Activated naive CD4-positive, alpha-beta T cell treated with anti-CD3 and anti-CD28 coated beads for 36 hours (primary cell): ENCODE results near the gene TRPM3. TPM values are rescaled to one million over a fixed set of nuclear protein-coding genes. Genes with fewer than 3 reads are reported as not detected.

Source experiments
- CTCF ChIA-PET: fragments of 350-600 bp; sonication (Branson Sonifier 250); formaldehyde crosslinking; loops from one replicate; lab custom pipeline; 2021; ENCODE audit warnings: antibody characterized with exemption; lab: Charles Lee
- DNase-seq: peaks from one replicate; pipeline ENCODE4 v3.0.0-alpha.2; 2020
- H3K27ac Mint-ChIP-seq: one replicate; pipeline ENCODE4 v1.8.0; 2021; ENCODE audit warnings: mild to moderate bottlenecking, mixed read lengths
- H3K27me3 Mint-ChIP-seq: one replicate; pipeline ENCODE4 v1.8.0; 2021; ENCODE audit warnings: low read depth, mixed read lengths
- H3K36me3 Mint-ChIP-seq: one replicate; pipeline ENCODE4 v1.8.0; 2021; ENCODE audit warnings: low read depth, mixed read lengths
- H3K4me1 Mint-ChIP-seq: one replicate; pipeline ENCODE4 v1.8.0; 2021; ENCODE audit warnings: low read depth, mixed read lengths
- H3K4me3 Mint-ChIP-seq: one replicate; pipeline ENCODE4 v1.8.0; 2021; ENCODE audit warnings: mild to moderate bottlenecking, moderate library complexity, mixed read lengths
- H3K9me3 Mint-ChIP-seq: one replicate; pipeline ENCODE4 v1.8.0; 2021; ENCODE audit warnings: mixed read lengths
- intact Hi-C: fragments of 100-400 bp; cut with micrococcal nuclease; formaldehyde crosslinking; loops from one replicate; pipeline ENCODE4 v1.15.1; 2023
- total RNA-seq, 2 experiments: library from RNA; stranded (reverse); gene quantifications; one replicate each; pipeline ENCODE4 v1.2.3, GENCODE V29; 2021

Gene TRPM3
- total RNA-seq, 2 experiments from 2014 or later: 0.02 TPM; not detected in 1

GRCh38 chr9:70526902-70527301 is 594.5 kb downstream of the TRPM3 start:
- intact Hi-C loops: loop anchor here (10.0 kb wide), 1 partner anchor 1258 kb away; no protein-coding TSS in a partner anchor
- Mint-ChIP-seq H3K9me3 (peaks cover 14% of the 10 kb centered on the region), H3K27me3 (no peaks in the 10 kb centered on the region), H3K36me3 (peaks cover 6% of the 10 kb centered on the region), H3K27ac (no peak overlapping the region), H3K4me1 (peaks cover 36% of the 10 kb centered on the region), H3K4me3 (no peak overlapping the region)
- DNase-seq: no peak
- CTCF ChIA-PET: no interaction called here

GRCh38 chr9:70525519-70525918 is 595.9 kb downstream of the TRPM3 start:
- no peak for DNase-seq
- no peak overlapping the region for H3K4me3 Mint-ChIP-seq
- peak overlapping the region; percentile 5 for H3K27ac Mint-ChIP-seq
- CTCF ChIA-PET: interaction anchor here (0.6 kb wide), 1 partner anchor 10 kb away, joined by 3 read pairs; no protein-coding TSS in a partner anchor
- peaks cover 30% of the 10 kb centered on the region for H3K4me1 Mint-ChIP-seq
- H3K36me3 Mint-ChIP-seq: peaks cover 6% of the 10 kb centered on the region
- peaks cover 14% of the 10 kb centered on the region for H3K9me3 Mint-ChIP-seq
- no peaks in the 10 kb centered on the region for H3K27me3 Mint-ChIP-seq
- intact Hi-C loops: loop anchor here (1.0 to 10.0 kb wide), 3 partner anchors 38 to 1259 kb away; no protein-coding TSS in a partner anchor

- intact Hi-C loops: loop anchor here (1.0 to 10.0 kb wide), 6 partner anchors 44 to 1265 kb away; partner anchors contain the start of gene SMC5
- Mint-ChIP-seq H3K27ac (peak overlapping the region; percentile 82), H3K36me3 (peaks cover 6% of the 10 kb centered on the region), H3K4me3 (peak overlapping the region; percentile 53), H3K4me1 (peaks cover 32% of the 10 kb centered on the region), H3K27me3 (no peaks in the 10 kb centered on the region), H3K9me3 (peaks cover 14% of the 10 kb centered on the region)
- peak; percentile 49 for DNase-seq
- CTCF ChIA-PET: interaction anchor here (0.9 to 1.6 kb wide), 6 partner anchors 9 to 168 kb away, joined by 3 to 5 read pairs (median 4); partner anchors contain the start of gene KLF9
These were observed 601.3 kb downstream of the TRPM3 start for GRCh38 chr9:70519912-70520724.

- Mint-ChIP-seq H3K36me3 (no peaks in the 10 kb centered on the region), H3K4me3 (no peak overlapping the region), H3K27me3 (no peaks in the 10 kb centered on the region), H3K27ac (no peak overlapping the region), H3K9me3 (no peaks in the 10 kb centered on the region), H3K4me1 (peaks cover 23% of the 10 kb centered on the region)
- CTCF ChIA-PET: no interaction called here
- DNase-seq: no peak
- intact Hi-C loops: no loop called here
These were observed 603.4 kb downstream of the TRPM3 start for GRCh38 chr9:70517926-70518610.

- H3K27ac Mint-ChIP-seq: no peak overlapping the region
- H3K36me3 Mint-ChIP-seq: no peaks in the 10 kb centered on the region
- no peaks in the 10 kb centered on the region for H3K9me3 Mint-ChIP-seq
- intact Hi-C loops: no loop called here
- no peak overlapping the region for H3K4me3 Mint-ChIP-seq
- no peaks in the 10 kb centered on the region for H3K27me3 Mint-ChIP-seq
- CTCF ChIA-PET: no interaction called here
- no peak for DNase-seq
- peaks cover 8% of the 10 kb centered on the region for H3K4me1 Mint-ChIP-seq
These were observed 607.1 kb downstream of the TRPM3 start for GRCh38 chr9:70514273-70514672.

- CTCF ChIA-PET: interaction anchor here (1.2 to 2.2 kb wide), 2 partner anchors 11 to 90 kb away, joined by 4 to 13 read pairs; no protein-coding TSS in a partner anchor
- no peak for DNase-seq
- H3K27me3 Mint-ChIP-seq: no peaks in the 10 kb centered on the region
- no peaks in the 10 kb centered on the region for H3K9me3 Mint-ChIP-seq
- H3K27ac Mint-ChIP-seq: no peak overlapping the region
- no peaks in the 10 kb centered on the region for H3K4me1 Mint-ChIP-seq
- H3K36me3 Mint-ChIP-seq: no peaks in the 10 kb centered on the region
- no peak overlapping the region for H3K4me3 Mint-ChIP-seq
- intact Hi-C loops: no loop called here
These were observed 609.6 kb downstream of the TRPM3 start for GRCh38 chr9:70511858-70512257.

GRCh38 chr9:70510157-70510770 is 611.2 kb downstream of the TRPM3 start:
- intact Hi-C loops: no loop called here
- CTCF ChIA-PET: interaction anchor here (0.6 to 2.2 kb wide), 16 partner anchors 9 to 554 kb away, joined by 3 to 13 read pairs (median 3); no protein-coding TSS in a partner anchor
- Mint-ChIP-seq H3K4me3 (no peak overlapping the region), H3K36me3 (no peaks in the 10 kb centered on the region), H3K9me3 (no peaks in the 10 kb centered on the region), H3K27me3 (no peaks in the 10 kb centered on the region), H3K27ac (no peak overlapping the region), H3K4me1 (no peaks in the 10 kb centered on the region)
- DNase-seq: peak; percentile 70

- no peak overlapping the region for H3K4me3 Mint-ChIP-seq
- CTCF ChIA-PET: no interaction called here
- peaks cover 3% of the 10 kb centered on the region for H3K4me1 Mint-ChIP-seq
- no peak for DNase-seq
- no peaks in the 10 kb centered on the region for H3K27me3 Mint-ChIP-seq
- no peak overlapping the region for H3K27ac Mint-ChIP-seq
- H3K36me3 Mint-ChIP-seq: no peaks in the 10 kb centered on the region
- intact Hi-C loops: no loop called here
- H3K9me3 Mint-ChIP-seq: no peaks in the 10 kb centered on the region
These were observed 615.3 kb downstream of the TRPM3 start for GRCh38 chr9:70506159-70506558.

- DNase-seq: no peak
- Mint-ChIP-seq H3K36me3 (no peaks in the 10 kb centered on the region), H3K4me1 (peaks cover 3% of the 10 kb centered on the region), H3K27ac (no peak overlapping the region), H3K9me3 (no peaks in the 10 kb centered on the region), H3K4me3 (no peak overlapping the region), H3K27me3 (no peaks in the 10 kb centered on the region)
- CTCF ChIA-PET: interaction anchor here (0.6 to 1.0 kb wide), 3 partner anchors 20 to 98 kb away, joined by 3 to 7 read pairs (median 4); no protein-coding TSS in a partner anchor
- intact Hi-C loops: no loop called here
These were observed 616.6 kb downstream of the TRPM3 start for GRCh38 chr9:70504834-70505233.

- no peak for DNase-seq
- Mint-ChIP-seq H3K9me3 (no peaks in the 10 kb centered on the region), H3K27me3 (no peaks in the 10 kb centered on the region), H3K36me3 (no peaks in the 10 kb centered on the region), H3K4me1 (peaks cover 3% of the 10 kb centered on the region), H3K27ac (no peak overlapping the region), H3K4me3 (no peak overlapping the region)
- CTCF ChIA-PET: interaction anchor here (0.6 to 3.0 kb wide), 3 partner anchors 8 to 104 kb away, joined by 3 to 13 read pairs (median 5); no protein-coding TSS in a partner anchor
- intact Hi-C loops: no loop called here
These were observed 618.7 kb downstream of the TRPM3 start for GRCh38 chr9:70502690-70503089.

- H3K36me3 Mint-ChIP-seq: no peaks in the 10 kb centered on the region
- no peaks in the 10 kb centered on the region for H3K27me3 Mint-ChIP-seq
- CTCF ChIA-PET: interaction anchor here (1.6 to 3.0 kb wide), 2 partner anchors 10 to 102 kb away, joined by 3 to 13 read pairs; no protein-coding TSS in a partner anchor
- peaks cover 3% of the 10 kb centered on the region for H3K4me1 Mint-ChIP-seq
- no peak for DNase-seq
- intact Hi-C loops: no loop called here
- no peaks in the 10 kb centered on the region for H3K9me3 Mint-ChIP-seq
- no peak overlapping the region for H3K4me3 Mint-ChIP-seq
- H3K27ac Mint-ChIP-seq: no peak overlapping the region
These were observed 620.6 kb downstream of the TRPM3 start for GRCh38 chr9:70500793-70501192.

- no peak for DNase-seq
- peaks cover 10% of the 10 kb centered on the region for H3K4me1 Mint-ChIP-seq
- intact Hi-C loops: loop anchor here (10.0 kb wide), 1 partner anchor 385 kb away; no protein-coding TSS in a partner anchor
- no peaks in the 10 kb centered on the region for H3K9me3 Mint-ChIP-seq
- no peaks in the 10 kb centered on the region for H3K36me3 Mint-ChIP-seq
- CTCF ChIA-PET: interaction anchor here (0.6 to 3.0 kb wide), 2 partner anchors 9 to 11 kb away, joined by 3 to 13 read pairs; no protein-coding TSS in a partner anchor
- no peak overlapping the region for H3K27ac Mint-ChIP-seq
- H3K4me3 Mint-ChIP-seq: no peak overlapping the region
- no peaks in the 10 kb centered on the region for H3K27me3 Mint-ChIP-seq
These were observed 621.8 kb downstream of the TRPM3 start for GRCh38 chr9:70499621-70500020.
